HEK293T (cell line): Measurements from ENCODE around the gene ATP10A.

Experiments used
- ARNT ChIP-seq: fragments of 450-650 bp; IDR thresholded peaks from 2 replicates; pipeline ENCODE4 v1.6.1; 2017; ENCODE audit warnings: mild to moderate bottlenecking
- BHLHE40 ChIP-seq: fragments of 450-650 bp; IDR thresholded peaks from 2 replicates; pipeline ENCODE4 v1.6.1; 2016; ENCODE audit warnings: mild to moderate bottlenecking, moderate library complexity, borderline replicate concordance
- FOXA1 ChIP-seq: fragments of 450-650 bp; IDR thresholded peaks from 2 replicates; pipeline ENCODE4 v1.6.1; 2016; ENCODE audit warnings: mild to moderate bottlenecking
- FOXK2 ChIP-seq: fragments of 450-650 bp; IDR thresholded peaks from 2 replicates; pipeline ENCODE4 v1.6.1; 2016; ENCODE audit warnings: mild to moderate bottlenecking
- FOXM1 ChIP-seq: fragments of 450-650 bp; IDR thresholded peaks from 2 replicates; pipeline ENCODE4 v1.6.1; 2017; ENCODE audit warnings: mild to moderate bottlenecking, borderline replicate concordance
- HDGF ChIP-seq: fragments of 450-650 bp; IDR thresholded peaks from 2 replicates; pipeline ENCODE4 v1.6.1; 2017; ENCODE audit warnings: antibody characterized with exemption, borderline replicate concordance
- L3MBTL2 ChIP-seq: fragments of 450-650 bp; conservative IDR thresholded peaks from 2 replicates; pipeline ENCODE4 v1.6.1; 2016; ENCODE audit warnings: mild to moderate bottlenecking
- NFRKB ChIP-seq: fragments of 450-650 bp; IDR thresholded peaks from 2 replicates; pipeline ENCODE4 v1.6.1; 2016; ENCODE audit warnings: mild to moderate bottlenecking, moderate library complexity
- SP1 ChIP-seq: fragments of 450-650 bp; IDR thresholded peaks from 2 replicates; pipeline ENCODE4 v1.6.1; 2017
- SUZ12 ChIP-seq: fragments of 450-650 bp; IDR thresholded peaks from 2 replicates; pipeline ENCODE4 v1.6.1; 2016; ENCODE audit warnings: mild to moderate bottlenecking
- TARDBP ChIP-seq: fragments of 450-650 bp; IDR thresholded peaks from 2 replicates; pipeline ENCODE4 v1.6.1; 2016
- ZNF384 ChIP-seq: fragments of 450-650 bp; IDR thresholded peaks from 2 replicates; pipeline ENCODE4 v1.6.1; 2016

DNA sequence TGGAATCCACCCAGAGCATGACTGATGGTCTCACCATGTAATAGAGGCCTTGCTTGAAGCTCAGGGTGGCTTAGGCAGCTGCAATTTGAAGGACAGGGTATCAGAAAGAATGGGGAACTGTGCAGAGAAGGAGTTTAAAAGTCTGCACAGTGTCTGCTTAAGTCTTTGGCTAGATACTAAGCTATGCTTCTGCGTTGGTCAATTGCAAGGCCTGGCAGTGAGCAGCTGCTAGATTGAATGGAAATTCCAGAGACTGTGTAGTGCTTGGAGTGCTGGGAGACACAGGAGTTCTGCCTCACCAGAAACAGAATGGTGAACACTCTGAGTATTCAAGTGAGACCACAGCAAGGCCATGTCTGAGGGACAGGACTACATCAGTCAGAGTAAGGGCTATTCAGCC lies 17.3 kb upstream of the ATP10A start:
- TF ChIP-seq TARDBP, result no peak
- TF ChIP-seq SUZ12, result no peak
- no peak for TF ChIP-seq FOXK2
- TF ChIP-seq FOXM1, result no peak
- TF ChIP-seq ZNF384, result no peak
- TF ChIP-seq SP1, result no peak
- no peak for TF ChIP-seq BHLHE40
- no peak for TF ChIP-seq NFRKB
- no peak for TF ChIP-seq ARNT
- no peak for TF ChIP-seq HDGF
- no peak for TF ChIP-seq L3MBTL2
- no peak for TF ChIP-seq FOXA1
